ENCODE results near the gene OR2T2. TPM values are rescaled to one million over a fixed set of nuclear protein-coding genes. Genes with fewer than 3 reads are reported as not detected.
"Not testable (repeated sequence)": the region's sequence is repeated elsewhere in the genome, so short reads cannot be mapped to it uniquely, and the experiment has no call there.

OR2T2 gene
- total RNA-seq, 1 experiment from 2014 or later = not detected

- H3K27me3 Mint-ChIP-seq (ENCODE audit: insufficient read depth, unreplicated experiment); H3K4me1 Mint-ChIP-seq (ENCODE audit: low read depth, unreplicated experiment); H3K27me3 ChIP-seq (replicated peaks; ENCODE audit: control insufficient read depth, insufficient read depth, low read length); BruUV-seq (replicated peaks); DNase-seq; H3K36me3 ChIP-seq (ENCODE audit: control insufficient read depth, insufficient read depth, low read length); POLR2A ChIA-PET; H3K4me3 Mint-ChIP-seq (ENCODE audit: unreplicated experiment); intact Hi-C loops (cut with micrococcal nuclease; ENCODE audit: unreplicated experiment); H3K27ac Mint-ChIP-seq (ENCODE audit: unreplicated experiment); H3K9me3 Mint-ChIP-seq (ENCODE audit: unreplicated experiment); H3K9me3 ChIP-seq; H3K4me1 ChIP-seq; H3K36me3 Mint-ChIP-seq (ENCODE audit: insufficient read depth, unreplicated experiment); CTCF ChIA-PET; H3K4me3 ChIP-seq (ENCODE audit: low read depth, low read length): not testable (repeated sequence)
Measured at GRCh38 chr1:248496661-248497060, 51.2 kb downstream of the OR2T2 start.

- H3K9me3 ChIP-seq; intact Hi-C loops (cut with micrococcal nuclease; ENCODE audit: unreplicated experiment); H3K4me3 Mint-ChIP-seq (ENCODE audit: unreplicated experiment); H3K4me1 ChIP-seq; POLR2A ChIA-PET; H3K4me1 Mint-ChIP-seq (ENCODE audit: low read depth, unreplicated experiment); H3K27me3 Mint-ChIP-seq (ENCODE audit: insufficient read depth, unreplicated experiment); H3K9me3 Mint-ChIP-seq (ENCODE audit: unreplicated experiment); H3K27ac Mint-ChIP-seq (ENCODE audit: unreplicated experiment); DNase-seq; H3K36me3 ChIP-seq (ENCODE audit: control insufficient read depth, insufficient read depth, low read length); H3K36me3 Mint-ChIP-seq (ENCODE audit: insufficient read depth, unreplicated experiment); H3K4me3 ChIP-seq (ENCODE audit: low read depth, low read length); CTCF ChIA-PET; BruUV-seq (replicated peaks); H3K27me3 ChIP-seq (replicated peaks; ENCODE audit: control insufficient read depth, insufficient read depth, low read length): not testable (repeated sequence)
Measured at GRCh38 chr1:248500305-248501035, 55.0 kb downstream of the OR2T2 start.

Other genes starting within 250 kb of the OR2T2 start
- gene OR2M3, start 248.4 kb upstream of the OR2T2 start, total RNA-seq (2022) = not detected in 2 replicates
- gene OR2M4, start 214.2 kb upstream of the OR2T2 start, total RNA-seq (2022) = not detected in 2 replicates
- not detected in 2 replicates for gene OR2T33, start 167.7 kb upstream of the OR2T2 start, total RNA-seq (2022)
- gene OR2T12, start 142.2 kb upstream of the OR2T2 start, total RNA-seq (2022) = not detected in 2 replicates
- not detected in 2 replicates for gene OR2M7, start 121.1 kb upstream of the OR2T2 start, total RNA-seq (2022)
- not detected in 2 replicates for gene OR14C36, start 96.9 kb upstream of the OR2T2 start, total RNA-seq (2022)
- gene OR2T4, start 84.0 kb upstream of the OR2T2 start, total RNA-seq (2022) = not detected in 2 replicates
- not detected in 2 replicates for gene OR2T6, start 69.9 kb upstream of the OR2T2 start, total RNA-seq (2022)
- not detected in 2 replicates for gene OR2T1, start 42.6 kb upstream of the OR2T2 start, total RNA-seq (2022)
- gene OR2T3, start 27.7 kb downstream of the OR2T2 start, total RNA-seq (2022) = not detected in 2 replicates
- gene OR2T5, start 43.0 kb downstream of the OR2T2 start, total RNA-seq (2022) = not detected in 2 replicates
- not detected in 2 replicates for gene OR2G6, start 62.4 kb downstream of the OR2T2 start, total RNA-seq (2022)
- gene OR2T29, start 117.1 kb downstream of the OR2T2 start, total RNA-seq (2022) = not detected in 2 replicates
- not detected in 2 replicates for gene OR2T34, start 129.1 kb downstream of the OR2T2 start, total RNA-seq (2022)
- not detected in 2 replicates for gene OR2T10, start 152.1 kb downstream of the OR2T2 start, total RNA-seq (2022)
- not detected in 2 replicates for gene OR2T11, start 189.5 kb downstream of the OR2T2 start, total RNA-seq (2022)
- not detected in 2 replicates for gene OR2T35, start 199.6 kb downstream of the OR2T2 start, total RNA-seq (2022)
- gene OR2T27, start 209.9 kb downstream of the OR2T2 start, total RNA-seq (2022) = not detected in 2 replicates